PC-3 (cell line): ENCODE data around the gene TNS3. TPM values are rescaled to one million over a fixed set of nuclear protein-coding genes. Genes with fewer than 3 reads are reported as not detected.

Experiments used
- ATAC-seq: fragments of 200-7000 bp; cut with Tn5 transposase; 2 replicates; pipeline ENCODE4 v1.9.1; 2020; ENCODE audit warnings: mild to moderate bottlenecking, moderate library complexity
- BruUV-seq: library from RNA; stranded (reverse); fragments of 400-500 nt; replicated peaks from 2 replicates; lab custom pipeline; 2021; lab: Mats Ljungman, UMichigan
- CTCF ChIA-PET: fragments of 300-600 bp; sonication (Branson Sonifier 250); formaldehyde crosslinking; loops from one replicate; lab custom pipeline; 2022; ENCODE audit warnings: antibody characterized with exemption; lab: Charles Lee
- POLR2A ChIA-PET: fragments of 300-600 bp; sonication (Branson Sonifier 250); formaldehyde crosslinking; loops from one replicate; lab custom pipeline; 2022; ENCODE audit warnings: antibody characterized with exemption; ENCODE audit not compliant: unreplicated experiment; lab: Charles Lee
- DNase-seq: peaks from one replicate; pipeline ENCODE4 v3.0.0-alpha.2; 2015
- H2AFZ ChIP-seq: fragments of 300-600 bp; sonication (generic); 2 replicates; pipeline ENCODE4 v1.6.0; 2016; ENCODE audit warnings: antibody characterized with exemption, low read length
- H3F3A ChIP-seq: fragments of 300-600 bp; sonication (generic); one replicate; pipeline ENCODE4 v1.6.0; 2017; ENCODE audit warnings: antibody characterized with exemption, low read length, control low read depth, mild to moderate bottlenecking; ENCODE audit not compliant: unreplicated experiment
- H3K27ac ChIP-seq: fragments of 300-600 bp; sonication (generic); 2 replicates; pipeline ENCODE4 v1.5.1; 2016; ENCODE audit warnings: mild to moderate bottlenecking, low read length
- H3K27me3 ChIP-seq: fragments of 300-600 bp; sonication (generic); 2 replicates; pipeline ENCODE4 v1.6.1; 2016; ENCODE audit warnings: low read length, mixed read lengths
- H3K36me3 ChIP-seq: fragments of 300-600 bp; sonication (generic); 2 replicates; pipeline ENCODE4 v1.6.1; 2016; ENCODE audit warnings: low read depth, mixed run types, low read length, mixed read lengths
- H3K4me1 ChIP-seq: fragments of 300-600 bp; sonication (generic); 2 replicates; pipeline ENCODE4 v1.5.1; 2016; ENCODE audit warnings: low read length; ENCODE audit not compliant: insufficient read depth
- H3K4me2 ChIP-seq: fragments of 300-600 bp; sonication (generic); 2 replicates; pipeline ENCODE4 v1.6.0; 2016; ENCODE audit warnings: low read length
- H3K4me3 ChIP-seq: fragments of 300-600 bp; sonication (generic); 2 replicates; pipeline ENCODE4 v1.5.1; 2016; ENCODE audit warnings: mild to moderate bottlenecking, low read length, mixed read lengths
- H3K79me2 ChIP-seq: fragments of 300-600 bp; sonication (generic); 2 replicates; pipeline ENCODE4 v1.6.1; 2017; ENCODE audit warnings: low read length, mixed read lengths
- H3K9ac ChIP-seq: fragments of 300-600 bp; sonication (generic); 2 replicates; pipeline ENCODE4 v1.6.0; 2016; ENCODE audit warnings: mild to moderate bottlenecking, low read length
- H3K9me2 ChIP-seq: fragments of 300-600 bp; sonication (generic); replicated peaks from 2 replicates; pipeline ENCODE4 v1.6.1; 2016; ENCODE audit warnings: mixed run types, low read length, mixed read lengths
- H3K9me3 ChIP-seq: fragments of 300-600 bp; sonication (generic); 2 replicates; pipeline ENCODE4 v1.6.1; 2016; ENCODE audit warnings: low read length, mixed read lengths
- H4K20me1 ChIP-seq: fragments of 300-600 bp; sonication (generic); 2 replicates; pipeline ENCODE4 v1.6.1; 2016; ENCODE audit warnings: low read length, mixed read lengths
- CTCF ChIP-seq: fragments of 300-600 bp; sonication (generic); conservative IDR thresholded peaks from 2 replicates; pipeline ENCODE4 v1.5.1; 2017; ENCODE audit warnings: antibody characterized with exemption, low read depth, mild to moderate bottlenecking, low read length
- EZH2 ChIP-seq: fragments of 300-600 bp; sonication (generic); IDR thresholded peaks from one replicate; pipeline ENCODE4 v1.6.1; 2017; ENCODE audit warnings: antibody characterized with exemption, mild to moderate bottlenecking, low read length; ENCODE audit not compliant: unreplicated experiment
- EZH2phosphoT487 ChIP-seq: fragments of 300-600 bp; sonication (generic); IDR thresholded peaks from 2 replicates; pipeline ENCODE4 v1.6.1; 2018; ENCODE audit warnings: mild to moderate bottlenecking, antibody characterized with exemption, low read length, borderline replicate concordance
- intact Hi-C: fragments of 100-400 bp; cut with micrococcal nuclease; formaldehyde crosslinking; loops from 2 replicates; pipeline ENCODE4 v1.9.0; 2023
- total RNA-seq: library from RNA; depleted of rRNA; stranded (reverse); fragments of >200 nt; gene quantifications from 2 replicates; pipeline ENCODE4 v1.2.3, GENCODE V29; 2014

The TNS3 gene
- total RNA-seq, 1 experiment from 2014 or later = 72.3 TPM

- no peak overlapping the region for H3K27ac ChIP-seq
- TF ChIP-seq CTCF = no peak
- TF ChIP-seq EZH2phosphoT487 = no peak
- TF ChIP-seq EZH2 = no peak
- intact Hi-C loops = no loop called here
- POLR2A ChIA-PET = no interaction called here
- DNase-seq (no peak), ATAC-seq (no peak)
- no peaks in the 10 kb centered on the region for H3K9me3 ChIP-seq
- no peaks in the 10 kb centered on the region for H3K4me1 ChIP-seq
- no peaks in the 10 kb centered on the region for H3K27me3 ChIP-seq
- CTCF ChIA-PET = no interaction called here
- no peaks in the 10 kb centered on the region for H3K9me2 ChIP-seq
- BruUV-seq = no TSS peak
- no peaks in the 10 kb centered on the region for H3K79me2 ChIP-seq
- H3K4me3 ChIP-seq = no peak overlapping the region
- no peak overlapping the region for H2AFZ ChIP-seq
- H3K36me3 ChIP-seq = peaks cover 16% of the 10 kb centered on the region; the same call in 1 of the 2 replicates
- no peaks in the 10 kb centered on the region for H4K20me1 ChIP-seq
- H3K4me2 ChIP-seq = no peak overlapping the region
- H3K9ac ChIP-seq = no peak overlapping the region
- no peaks in the 10 kb centered on the region for H3F3A ChIP-seq
Measured at GRCh38 chr7:47326808-47327207, 255.1 kb downstream of the TNS3 start.

DNA sequence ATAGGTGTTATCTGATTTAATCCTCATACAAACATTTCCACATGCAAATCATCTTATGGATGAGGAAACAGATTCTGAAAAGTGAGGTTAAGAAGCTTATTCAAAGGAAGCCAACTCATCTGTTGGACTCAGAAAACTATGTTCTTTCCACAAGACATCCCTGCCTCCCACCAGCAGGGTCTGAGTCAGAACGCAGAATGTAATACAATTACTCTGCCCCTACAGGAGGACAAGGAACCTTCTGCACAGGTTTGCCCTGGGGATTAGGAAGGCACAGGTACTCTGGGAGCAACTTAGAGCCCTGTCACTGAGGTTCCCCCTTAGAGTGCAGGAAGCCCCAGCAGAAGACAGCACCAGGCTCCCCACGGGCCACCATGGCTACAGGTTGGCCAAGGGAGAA, 255.7 kb downstream of the TNS3 start:
- no peak overlapping the region for H3K27ac ChIP-seq
- no TSS peak for BruUV-seq

More for the DNA sequence above, 255.7 kb downstream of the TNS3 start:
- peaks cover 17% of the 10 kb centered on the region; the same call in 1 of the 2 replicates for H3K36me3 ChIP-seq
- ATAC-seq (no peak), DNase-seq (peak; percentile 31)
- H2AFZ ChIP-seq = no peak overlapping the region
- H3K79me2 ChIP-seq = no peaks in the 10 kb centered on the region
- intact Hi-C loops = no loop called here
- TF ChIP-seq CTCF = no peak
- TF ChIP-seq EZH2 = no peak
- no peak for TF ChIP-seq EZH2phosphoT487
- no peak overlapping the region for H3K4me2 ChIP-seq
- H3F3A ChIP-seq = no peaks in the 10 kb centered on the region
- no peaks in the 10 kb centered on the region for H3K9me3 ChIP-seq
- POLR2A ChIA-PET = no interaction called here
- no peaks in the 10 kb centered on the region for H3K9me2 ChIP-seq
- no peaks in the 10 kb centered on the region for H3K4me1 ChIP-seq
- CTCF ChIA-PET = no interaction called here
- H3K4me3 ChIP-seq = no peak overlapping the region
- H4K20me1 ChIP-seq = no peaks in the 10 kb centered on the region
- H3K27me3 ChIP-seq = no peaks in the 10 kb centered on the region
- no peak overlapping the region for H3K9ac ChIP-seq
